Kidney (tissue), 14 donors: ENCODE results near the gene HCRTR1. TPM values are rescaled to one million over a fixed set of nuclear protein-coding genes. Genes with fewer than 3 reads are reported as not detected.

Experiments used
- DNase-seq, 5 donors: peaks; one replicate each; pipeline ENCODE4 v3.0.0-alpha.2; 2013 to 2020
- FAIRE-seq: peaks from 2 replicates; lab custom pipeline; 2012; peaks lifted over from hg19 to GRCh38; lab: Jason Lieb, UNC
- H3K27ac ChIP-seq, 2 donors: one replicate each; pipeline ENCODE4 v1.7.0; 2013; ENCODE audit warnings: low read depth in 2 of 2, low read length in 2 of 2, inconsistent platforms in 1 of 2
- H3K27me3 ChIP-seq: one replicate; pipeline ENCODE4 v1.7.1; 2013; ENCODE audit warnings: low read length, inconsistent platforms; ENCODE audit not compliant: control insufficient read depth, insufficient read depth
- H3K36me3 ChIP-seq, 3 donors: one replicate each; pipeline versions ENCODE4 v1.7.0 to v1.7.1; 2013; ENCODE audit warnings: low read length in 3 of 3, control low read depth in 1 of 3, inconsistent platforms in 1 of 3; ENCODE audit not compliant: insufficient read depth in 3 of 3, control insufficient read depth in 2 of 3
- H3K4me1 ChIP-seq, 3 donors: one replicate each; pipeline versions ENCODE4 v1.7.0 to v1.7.1; 2013; ENCODE audit warnings: low read length in 3 of 3, inconsistent platforms in 1 of 3, low read depth in 1 of 3; ENCODE audit not compliant: control insufficient read depth in 2 of 3, insufficient read depth in 2 of 3
- H3K4me3 ChIP-seq, 3 donors: one replicate each; pipeline versions ENCODE4 v1.7.0 to v1.8.1; 2013; ENCODE audit warnings: low read length in 3 of 3, control low read depth in 1 of 3, inconsistent platforms in 1 of 3
- H3K9ac ChIP-seq, 3 donors: one replicate each; pipeline versions ENCODE4 v1.7.0 to v1.7.1; 2013; ENCODE audit warnings: low read length in 3 of 3, control low read depth in 1 of 3, inconsistent platforms in 1 of 3
- H3K9me3 ChIP-seq, 3 donors: one replicate each; pipeline versions ENCODE4 v1.7.0 to v1.7.1; 2013; ENCODE audit warnings: low read length in 3 of 3, control low read depth in 1 of 3, inconsistent platforms in 1 of 3; ENCODE audit not compliant: control insufficient read depth in 2 of 3, insufficient read depth in 1 of 3
- intact Hi-C: fragments of 100-400 bp; cut with DNase I; formaldehyde crosslinking; loops from one replicate; pipeline ENCODE4 v1.11.1; 2022
- polyA plus RNA-seq: library from polyadenylated mRNA; stranded (reverse); fragments of 350-450 nt; fragmentation: Illumina TruSeq; extraction: RNeasy Lipid Tissue Mini Kit (QIAGEN cat#74804); gene quantifications from one replicate; pipeline ENCODE4 v1.2.3, GENCODE V29; 2014; ENCODE audit warnings: low read depth, low replicate concordance; ENCODE audit not compliant: insufficient read depth
- total RNA-seq: library from RNA; stranded (reverse); fragmentation: NEBNext Ultra II Directional; extraction: Animal tissue kit (Norgen Biotek cat#: 25700); gene quantifications from one replicate; pipeline ENCODE4 v1.2.1, GENCODE V29; 2021
- TF ChIP-seq, protein P1 (sequence below): IDR thresholded peaks from 3 replicates; pipeline ENCODE4 v1.5.1; 2012; ENCODE audit warnings: mild to moderate bottlenecking, moderate library complexity, borderline replicate concordance; ENCODE audit not compliant: insufficient read depth; ENCODE audit errors: extremely low read depth
- donor health status: control.
- donor health status: control.
- donor health status: control.
- donor health status: control.
- donor health status: control.
- donor health status: DM: yes; HTN: yes; CAD: no.
- donor health status: Normal renal cell carcinoma (clear cell type).

Gene HCRTR1
- total and polyA plus RNA-seq, 2 donors from 2014 or later, result 0.35 TPM; not detected in 1

DNA sequence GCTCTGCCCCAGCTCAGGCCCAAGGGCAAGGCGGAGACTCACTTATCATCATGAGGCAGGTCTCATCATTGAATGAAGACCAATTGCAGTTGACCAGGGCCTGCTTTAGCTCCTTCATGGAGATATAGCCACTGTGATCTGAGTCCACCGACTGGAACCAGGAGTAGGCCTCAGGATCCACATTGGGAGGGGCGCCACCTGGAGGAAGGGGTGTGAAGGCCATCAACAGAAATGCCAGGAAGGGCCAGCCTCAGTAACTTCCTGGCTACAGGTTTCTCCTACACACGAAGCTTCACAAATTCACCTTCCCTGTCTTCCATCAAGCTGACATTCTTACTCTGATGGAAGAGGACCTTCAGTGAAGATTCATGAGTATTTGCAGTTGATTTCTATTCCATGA, 15.6 kb downstream of the HCRTR1 start:
- TF ChIP-seq, protein P1, sequence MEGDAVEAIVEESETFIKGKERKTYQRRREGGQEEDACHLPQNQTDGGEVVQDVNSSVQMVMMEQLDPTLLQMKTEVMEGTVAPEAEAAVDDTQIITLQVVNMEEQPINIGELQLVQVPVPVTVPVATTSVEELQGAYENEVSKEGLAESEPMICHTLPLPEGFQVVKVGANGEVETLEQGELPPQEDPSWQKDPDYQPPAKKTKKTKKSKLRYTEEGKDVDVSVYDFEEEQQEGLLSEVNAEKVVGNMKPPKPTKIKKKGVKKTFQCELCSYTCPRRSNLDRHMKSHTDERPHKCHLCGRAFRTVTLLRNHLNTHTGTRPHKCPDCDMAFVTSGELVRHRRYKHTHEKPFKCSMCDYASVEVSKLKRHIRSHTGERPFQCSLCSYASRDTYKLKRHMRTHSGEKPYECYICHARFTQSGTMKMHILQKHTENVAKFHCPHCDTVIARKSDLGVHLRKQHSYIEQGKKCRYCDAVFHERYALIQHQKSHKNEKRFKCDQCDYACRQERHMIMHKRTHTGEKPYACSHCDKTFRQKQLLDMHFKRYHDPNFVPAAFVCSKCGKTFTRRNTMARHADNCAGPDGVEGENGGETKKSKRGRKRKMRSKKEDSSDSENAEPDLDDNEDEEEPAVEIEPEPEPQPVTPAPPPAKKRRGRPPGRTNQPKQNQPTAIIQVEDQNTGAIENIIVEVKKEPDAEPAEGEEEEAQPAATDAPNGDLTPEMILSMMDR, result no peak
- Histone ChIP-seq H3K27ac (no peak overlapping the region), H3K9me3 (no peaks in the 10 kb centered on the region), H3K27me3 (no peaks in the 10 kb centered on the region), H3K4me3 (no peak overlapping the region), H3K36me3 (peaks cover 0 to 53% (median 35%) of the 10 kb centered on the region in 3 donors), H3K9ac (no peak overlapping the region), H3K4me1 (peaks cover 0 to 4% (median 2%) of the 10 kb centered on the region in 3 donors)
- DNase-seq (no peak), FAIRE-seq (no peak)
- intact Hi-C loops, result no loop called here

DNA sequence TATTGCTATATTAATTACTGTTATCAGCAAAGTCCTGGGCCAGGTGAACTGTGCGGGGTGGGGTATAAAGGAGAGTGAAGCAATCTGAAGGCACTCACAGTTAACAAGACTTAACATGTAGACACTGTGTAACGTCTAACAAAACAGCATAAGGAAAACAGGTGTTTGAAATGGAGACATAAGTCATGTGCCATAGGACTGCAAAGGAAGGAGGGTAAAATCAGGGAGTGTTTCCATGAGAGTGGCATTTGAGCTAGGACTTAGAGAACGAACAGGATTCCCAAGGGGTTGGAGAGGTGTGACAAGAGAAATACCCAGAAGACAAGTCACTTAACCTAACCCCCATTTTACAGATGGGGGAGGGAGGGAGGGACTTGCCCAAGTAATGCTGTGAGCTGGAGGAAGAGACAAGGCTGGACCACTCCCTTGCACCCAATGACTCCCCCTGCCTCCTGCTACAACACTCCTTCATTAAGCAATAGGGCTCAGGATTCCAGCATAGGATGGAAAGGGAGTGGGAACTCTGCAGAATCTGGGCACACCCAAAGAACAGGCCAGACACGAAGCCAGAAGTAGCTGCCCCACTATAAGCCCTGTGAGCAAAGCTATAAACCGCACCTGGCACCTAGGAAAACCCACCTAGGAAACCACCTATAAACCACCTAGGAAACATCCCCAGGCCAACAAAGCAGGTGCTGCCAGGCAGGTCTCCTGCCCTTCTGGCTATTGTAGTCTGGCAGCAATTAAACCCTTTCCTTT, 20.6 kb downstream of the HCRTR1 start:
- Histone ChIP-seq H3K27ac (no peak overlapping the region), H3K9me3 (no peaks in the 10 kb centered on the region), H3K4me1 (peaks cover 0 to 2% (median 2%) of the 10 kb centered on the region in 3 donors), H3K27me3 (no peaks in the 10 kb centered on the region), H3K4me3 (no peak overlapping the region), H3K9ac (no peak overlapping the region), H3K36me3 (peaks cover 0 to 8% (median 6%) of the 10 kb centered on the region in 3 donors)
- no peak for FAIRE-seq
- TF ChIP-seq, protein P1, result no peak
- intact Hi-C loops, result no loop called here
- no peak for DNase-seq

DNA sequence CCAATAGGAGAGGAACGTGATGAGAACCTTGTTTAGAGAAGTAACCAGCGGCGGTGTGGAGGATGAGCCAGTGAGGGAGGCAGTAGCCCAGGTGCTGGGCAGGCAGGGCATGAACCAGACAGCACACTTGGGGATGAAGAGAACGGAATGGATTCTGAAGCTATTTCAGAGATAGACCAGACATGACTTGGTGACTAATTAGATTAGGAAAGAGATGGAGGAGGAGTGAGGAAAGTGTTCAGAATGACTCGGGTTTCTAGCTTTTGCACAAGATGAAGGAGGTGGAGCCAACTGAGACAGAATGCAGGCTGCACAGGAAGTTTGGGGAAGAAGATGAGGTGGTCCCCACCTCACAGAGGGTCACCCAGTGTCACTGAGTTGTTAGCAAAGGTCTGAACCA, 22.1 kb downstream of the HCRTR1 start:
- H3K36me3 ChIP-seq, result peaks cover 0 to 8% (median 4%) of the 10 kb centered on the region in 3 donors
- H3K27me3 ChIP-seq, result no peaks in the 10 kb centered on the region
- no peak for FAIRE-seq

More for the DNA sequence above, 22.1 kb downstream of the HCRTR1 start:
- DNase-seq, result no peak
- H3K9me3 ChIP-seq, result no peaks in the 10 kb centered on the region
- H3K4me1 ChIP-seq, result peaks cover 4 to 10% (median 7%) of the 10 kb centered on the region in 3 donors
- H3K4me3 ChIP-seq, result no peak overlapping the region
- intact Hi-C loops, result no loop called here
- TF ChIP-seq, protein P1, result no peak
- H3K27ac ChIP-seq, result no peak overlapping the region
- H3K9ac ChIP-seq, result no peak overlapping the region
